H1 (cell line): ENCODE measurements around the gene LRG1. TPM values are rescaled to one million over a fixed set of nuclear protein-coding genes. Genes with fewer than 3 reads are reported as not detected.

Source experiments
- CTCF ChIA-PET: fragments of 300-600 bp; sonication (Branson Sonifier 250); formaldehyde crosslinking; loops from one replicate; lab custom pipeline; 2021; ENCODE audit not compliant: partially characterized antibody; lab: Charles Lee
- POLR2A ChIA-PET: fragments of 300-600 bp; sonication (Branson Sonifier 250); formaldehyde crosslinking; loops from one replicate; lab custom pipeline; 2021; ENCODE audit warnings: inconsistent platforms; ENCODE audit not compliant: partially characterized antibody; lab: Charles Lee
- DNase-seq, 2 experiments: peaks; one replicate each; pipeline versions ENCODE4 v3.0.0 to v3.0.0-alpha.2; 2010 to 2022; ENCODE audit warnings: low spot score in 2 of 2, low read depth in 1 of 2, mixed read lengths in 1 of 2
- FAIRE-seq: peaks from 2 replicates; lab custom pipeline; 2011; peaks lifted over from hg19 to GRCh38; lab: Jason Lieb, UNC
- H2AFZ ChIP-seq: 2 replicates; pipeline ENCODE4 v1.8.1; 2012; ENCODE audit warnings: low read length, inconsistent platforms
- H2AK5ac ChIP-seq: 2 replicates; pipeline ENCODE4 v1.6.1; 2013; ENCODE audit warnings: low read depth, low read length
- H2BK120ac ChIP-seq: replicated peaks from 2 replicates; pipeline ENCODE3; 2013; ENCODE audit warnings: low read depth, low read length, inconsistent platforms
- H2BK12ac ChIP-seq: 2 replicates; pipeline ENCODE4 v1.6.1; 2013; ENCODE audit warnings: low read depth, low read length
- H2BK15ac ChIP-seq: 2 replicates; pipeline ENCODE4 v1.6.1; 2013; ENCODE audit warnings: low read length
- H2BK20ac ChIP-seq: 2 replicates; pipeline ENCODE4 v1.6.1; 2013; ENCODE audit warnings: low read length
- H2BK5ac ChIP-seq: 2 replicates; pipeline ENCODE4 v1.6.1; 2013; ENCODE audit warnings: low read depth, low read length
- H3K14ac ChIP-seq: 2 replicates; pipeline ENCODE4 v1.6.1; 2013; ENCODE audit warnings: inconsistent platforms; ENCODE audit not compliant: insufficient read length
- H3K18ac ChIP-seq: 2 replicates; pipeline ENCODE4 v1.6.1; 2013; ENCODE audit warnings: low read length; ENCODE audit errors: extremely low read depth
- H3K23ac ChIP-seq: 2 replicates; pipeline ENCODE4 v1.6.1; 2013; ENCODE audit warnings: inconsistent platforms; ENCODE audit not compliant: insufficient read length
- H3K23me2 ChIP-seq: 2 replicates; pipeline ENCODE4 v1.6.1; 2013; ENCODE audit warnings: low read depth, low read length
- H3K27ac ChIP-seq: 2 replicates; pipeline ENCODE4 v1.6.1; 2011; ENCODE audit warnings: low read depth, low read length, inconsistent platforms
- H3K27me3 ChIP-seq, 4 experiments: replicated peaks in 1 of 4; 1 replicate in 1 of 4; 2 replicates in 3 of 4; pipeline versions ENCODE4 v1.6.1 to v1.8.1; 2011 to 2013; ENCODE audit warnings: low read length in 3 of 4, mild to moderate bottlenecking in 3 of 4, inconsistent platforms in 2 of 4, mixed read lengths in 2 of 4, moderate library complexity in 1 of 4; ENCODE audit not compliant: control insufficient read depth in 3 of 4, insufficient read depth in 3 of 4; ENCODE audit errors: extremely low read depth in 1 of 4
- H3K36me3 ChIP-seq, 4 experiments: 2 replicates each; pipeline versions ENCODE4 v1.6.1 to v1.8.1; 2011 to 2013; ENCODE audit warnings: mild to moderate bottlenecking in 4 of 4, low read length in 3 of 4, moderate library complexity in 2 of 4, control low read depth in 1 of 4, inconsistent platforms in 1 of 4; ENCODE audit not compliant: insufficient read depth in 4 of 4, control insufficient read depth in 2 of 4
- H3K4ac ChIP-seq: replicated peaks from 2 replicates; pipeline ENCODE3; 2013; ENCODE audit warnings: low read length, low read depth, mixed read lengths, inconsistent platforms; ENCODE audit not compliant: insufficient read length
- H3K4me1 ChIP-seq, 4 experiments: replicated peaks in 1 of 4; 1 replicate in 1 of 4; 2 replicates in 3 of 4; pipeline versions ENCODE4 v1.6.1 to v1.8.1; 2011 to 2013; ENCODE audit warnings: low read length in 3 of 4, inconsistent platforms in 2 of 4, mixed read lengths in 1 of 4; ENCODE audit not compliant: insufficient read depth in 4 of 4, control insufficient read depth in 3 of 4
- H3K4me2 ChIP-seq, 2 experiments: 2 replicates each; pipeline versions ENCODE4 v1.6.1 to v1.8.1; 2011 to 2013; ENCODE audit warnings: low read depth in 2 of 2, low read length in 2 of 2, control low read depth in 1 of 2, inconsistent platforms in 1 of 2, mild to moderate bottlenecking in 1 of 2; ENCODE audit not compliant: insufficient read depth in 1 of 2
- H3K4me3 ChIP-seq, 4 experiments: fragments of 200-600, 300-600 bp in 1 of 4; sonication (generic), shearing (Covaris generic), sonication (Bioruptor Twin) in 1 of 4; 2 replicates each; pipeline versions ENCODE4 v1.5.1 to v1.8.1; 2011 to 2016; ENCODE audit warnings: low read length in 4 of 4, low read depth in 3 of 4, control low read depth in 2 of 4, inconsistent platforms in 2 of 4, mild to moderate bottlenecking in 2 of 4, mixed read lengths in 1 of 4, moderate library complexity in 1 of 4; ENCODE audit not compliant: insufficient read depth in 2 of 4; ENCODE audit errors: extremely low read depth in 1 of 4
- H3K56ac ChIP-seq: replicated peaks from 2 replicates; pipeline ENCODE3; 2013; ENCODE audit warnings: low read depth, mild to moderate bottlenecking, mixed read lengths, low read length, inconsistent platforms; ENCODE audit not compliant: insufficient read length
- H3K79me1 ChIP-seq: 2 replicates; pipeline ENCODE4 v1.6.1; 2013; ENCODE audit warnings: low read depth, low read length, control low read depth
- H3K79me2 ChIP-seq, 2 experiments: 2 replicates each; pipeline versions ENCODE4 v1.6.1 to v1.8.1; 2012 to 2013; ENCODE audit warnings: low read length in 2 of 2, mild to moderate bottlenecking in 2 of 2, inconsistent platforms in 1 of 2; ENCODE audit not compliant: insufficient read depth in 2 of 2, control insufficient read depth in 1 of 2
- H3K9ac ChIP-seq, 4 experiments: replicated peaks in 1 of 4; 1 replicate in 1 of 4; 2 replicates in 3 of 4; pipeline versions ENCODE4 v1.6.1 to v1.8.1; 2011 to 2013; ENCODE audit warnings: low read depth in 3 of 4, low read length in 3 of 4, control low read depth in 2 of 4, mild to moderate bottlenecking in 2 of 4, moderate library complexity in 2 of 4, inconsistent platforms in 1 of 4; ENCODE audit errors: extremely low read depth in 1 of 4
- H3K9me3 ChIP-seq, 2 experiments: 2 replicates each; pipeline versions ENCODE4 v1.6.1 to v1.8.1; 2012 to 2013; ENCODE audit warnings: mild to moderate bottlenecking in 2 of 2, moderate library complexity in 2 of 2, control low read depth in 1 of 2, inconsistent platforms in 1 of 2, low read depth in 1 of 2, low read length in 1 of 2, mixed read lengths in 1 of 2; ENCODE audit not compliant: insufficient read depth in 2 of 2
- H4K20me1 ChIP-seq, 2 experiments: replicated peaks in 1 of 2; 2 replicates each; pipeline versions ENCODE3 to v1.8.1; 2011 to 2013; ENCODE audit warnings: inconsistent platforms in 2 of 2, low read length in 2 of 2, mild to moderate bottlenecking in 1 of 2; ENCODE audit not compliant: insufficient read depth in 2 of 2, control insufficient read depth in 1 of 2
- H4K5ac ChIP-seq: 2 replicates; pipeline ENCODE4 v1.6.1; 2013; ENCODE audit warnings: low read length, low read depth, mixed read lengths, inconsistent platforms; ENCODE audit not compliant: insufficient read length
- H4K8ac ChIP-seq: 2 replicates; pipeline ENCODE4 v1.8.0; 2013; ENCODE audit warnings: mild to moderate bottlenecking, moderate library complexity, low read length, inconsistent platforms; ENCODE audit not compliant: insufficient read depth; ENCODE audit errors: extremely low read depth
- H4K91ac ChIP-seq: replicated peaks from 2 replicates; pipeline ENCODE3; 2013; ENCODE audit warnings: low read length, mixed read lengths, inconsistent platforms; ENCODE audit not compliant: insufficient read length
- CBX5 ChIP-seq: fragments of 300-800, 300-1000 bp; sonication (generic); IDR thresholded peaks from 2 replicates; pipeline ENCODE4 v1.7.1; 2016; ENCODE audit warnings: antibody characterized with exemption, low read length, low read depth
- CHD1 ChIP-seq: IDR thresholded peaks from 2 replicates; pipeline ENCODE4 v1.6.1; 2012; ENCODE audit warnings: low read depth, low read length, improper control_type of control experiment
- EGR1 ChIP-seq: IDR thresholded peaks from 2 replicates; pipeline ENCODE4 v1.6.1; 2011; ENCODE audit warnings: low read depth, low read length, borderline replicate concordance
- EP300 ChIP-seq, 2 experiments: IDR thresholded peaks; 1 replicate in 1 of 2; 2 replicates in 1 of 2; pipeline ENCODE4 v1.6.1; 2011 to 2012; ENCODE audit warnings: low read depth in 2 of 2, low read length in 2 of 2, mild to moderate bottlenecking in 2 of 2, borderline replicate concordance in 1 of 2, inconsistent platforms in 1 of 2, moderate library complexity in 1 of 2
- GABPA ChIP-seq: IDR thresholded peaks from 2 replicates; pipeline ENCODE4 v1.6.1; 2011; ENCODE audit warnings: mild to moderate bottlenecking, low read length, moderate library complexity, borderline replicate concordance; ENCODE audit not compliant: insufficient read depth
- NANOG ChIP-seq: IDR thresholded peaks from 2 replicates; pipeline ENCODE4 v1.6.1; 2011; ENCODE audit warnings: low read length, low read depth, mild to moderate bottlenecking, inconsistent platforms; ENCODE audit not compliant: insufficient read depth, poor library complexity, severe bottlenecking
- RNF2 ChIP-seq: fragments of 200-900, 300-1000 bp; sonication (generic); IDR thresholded peaks from 2 replicates; pipeline ENCODE4 v1.7.1; 2016; ENCODE audit warnings: borderline replicate concordance, low read depth, mild to moderate bottlenecking, antibody characterized with exemption, low read length; ENCODE audit not compliant: poor library complexity, severe bottlenecking; ENCODE audit errors: missing control alignments
- TBP ChIP-seq: IDR thresholded peaks from 2 replicates; pipeline ENCODE4 v1.6.1; 2011; ENCODE audit warnings: low read depth, low read length, improper control_type of control experiment
- ZNF274 ChIP-seq: IDR thresholded peaks from 2 replicates; pipeline ENCODE4 v1.7.0; 2012; ENCODE audit warnings: low read length, borderline replicate concordance; ENCODE audit errors: extremely low read depth
- WGBS, 2 experiments: shearing (Covaris generic) in 1 of 2; methylation state at CpG; one replicate each; pipeline versions ENCODE4 v1.1.6 to v1.1.7; 2013 to 2015; ENCODE audit warnings: low lambda C conversion rate in 2 of 2, mixed read lengths in 2 of 2, inconsistent platforms in 1 of 2, low coverage in 1 of 2, missing lambda C conversion rate in 1 of 2; ENCODE audit not compliant: insufficient replicate concordance in 2 of 2, insufficient coverage in 1 of 2, insufficient read length in 1 of 2; ENCODE audit errors: extremely low coverage in 1 of 2, missing lambda C conversion rate in 1 of 2; 5-methylcytosine and 5-hydroxymethylcytosine counted together
- polyA plus RNA-seq, 7 experiments: library from polyadenylated mRNA; depleted of rRNA in 3 of 7; stranded (reverse) in 5 of 7; unstranded in 2 of 7; fragments of >200 nt in 5 of 7; fragments of 200-250 nt in 2 of 7; gene quantifications; 1 replicate in 5 of 7; 2 replicates in 1 of 7; 4 replicates in 1 of 7; pipeline versions ENCODE4 v1.2.1 to v1.2.3, GENCODE V29; 2011 to 2013; ENCODE audit warnings: missing spikeins in 2 of 7, mixed read lengths in 2 of 7
- total RNA-seq: library from RNA; stranded (reverse); fragmentation: NEBNext Ultra II Directional; extraction: Animal tissue kit (Norgen Biotek cat#: 25700); gene quantifications from 2 replicates; pipeline ENCODE4 v1.2.1, GENCODE V29; 2021

Gene LRG1
- total and polyA plus RNA-seq, 2 of the 8 experiments (the other 6 are each of a cell fraction or from before 2014, with no cell fraction given), result 0.48 to 0.79 TPM

- H3K56ac ChIP-seq, result no peak overlapping the region
- H2BK120ac ChIP-seq, result no peak overlapping the region
- H3K27me3 ChIP-seq, result peaks cover 0 to 21% (median 16%) of the 10 kb centered on the region in 4 experiments; a peak in 4 of 7 replicates
- H4K8ac ChIP-seq, result no peak overlapping the region
- H3K9ac ChIP-seq, result no peak overlapping the region
- no peak overlapping the region for H2AFZ ChIP-seq
- H3K18ac ChIP-seq, result no peak overlapping the region
- no peak overlapping the region for H2BK20ac ChIP-seq
- no peak overlapping the region for H3K4me2 ChIP-seq
- TF ChIP-seq EP300 (IDR thresholded peaks at IDR 0.05; ENCODE audit: borderline replicate concordance in 1 of 2, low read depth in 2 of 2, low read length in 2 of 2), result no peak
- TF ChIP-seq GABPA, result no peak
- no peak for TF ChIP-seq NANOG
- TF ChIP-seq ZNF274, result no peak
- TF ChIP-seq RNF2, result no peak
- no peak for TF ChIP-seq CHD1
- TF ChIP-seq CBX5, result no peak
- no peak for TF ChIP-seq TBP
- no peak for TF ChIP-seq EGR1
- no peak overlapping the region for H3K4ac ChIP-seq
- H3K4me1 ChIP-seq, result peaks cover 0 to 6% (median 3%) of the 10 kb centered on the region in 4 experiments; a peak in 3 of 7 replicates
- peaks cover 0 to 3% of the 10 kb centered on the region in 2 experiments for H4K20me1 ChIP-seq
- ChIA-PET CTCF (interaction anchor here (0.6 to 11.6 kb wide), 3 partner anchors 10 to 55 kb away, joined by 3 to 174 read pairs (median 7); no protein-coding TSS in a partner anchor), POLR2A (interaction anchor here (1.5 kb wide), 1 partner anchor 39 kb away, joined by 4 read pairs; no protein-coding TSS in a partner anchor)
- FAIRE-seq (no peak), DNase-seq (no peak)
- H3K27ac ChIP-seq, result no peak overlapping the region
- no peak overlapping the region for H2BK5ac ChIP-seq
- H3K23me2 ChIP-seq, result peaks cover 4% of the 10 kb centered on the region; the same call in 1 of the 2 replicates
- no peaks in the 10 kb centered on the region for H3K79me1 ChIP-seq
- no peaks in the 10 kb centered on the region for H3K9me3 ChIP-seq
- no peak overlapping the region for H2BK15ac ChIP-seq
- H2AK5ac ChIP-seq, result no peak overlapping the region
- H3K23ac ChIP-seq, result no peak overlapping the region
- H3K36me3 ChIP-seq, result no peaks in the 10 kb centered on the region
- no peak overlapping the region for H2BK12ac ChIP-seq
- no peak overlapping the region for H4K5ac ChIP-seq
- H3K4me3 ChIP-seq, result no peak overlapping the region
- 92% methylated on average over 8 of the region's 9 CpGs; no CpG with 5 or more reads in 1 of the 2 experiments for WGBS, 2 experiments
- H3K14ac ChIP-seq, result no peak overlapping the region
- no peaks in the 10 kb centered on the region for H3K79me2 ChIP-seq
- H4K91ac ChIP-seq, result no peak overlapping the region
Measured at GRCh38 chr19:4533334-4533733, 6.5 kb downstream of the LRG1 start.
